Omental fat pad (tissue), 4 donors: ENCODE data around the gene FOXD1. TPM values are rescaled to one million over a fixed set of nuclear protein-coding genes. Genes with fewer than 3 reads are reported as not detected.
"Not testable (repeated sequence)": the region's sequence is repeated elsewhere in the genome, so short reads cannot be mapped to it uniquely, and the experiment has no call there.

Experiments
- ATAC-seq: fragments of 150-250 bp; one replicate; pipeline ENCODE4 v1.9.1; 2016; ENCODE audit warnings: mild to moderate bottlenecking, moderate library complexity; ENCODE audit not compliant: low FRiP score
- DNase-seq: peaks from one replicate; pipeline ENCODE4 v3.0.0-alpha.2; 2019; ENCODE audit warnings: low spot score
- CTCF ChIP-seq, 3 donors: fragments of 450-650 bp; IDR thresholded peaks; one replicate each; pipeline ENCODE4 v1.5.1; 2016 to 2017; ENCODE audit warnings: antibody characterized with exemption in 3 of 3, mild to moderate bottlenecking in 3 of 3, moderate library complexity in 2 of 3
- total RNA-seq, 4 donors: library from RNA; depleted of rRNA; stranded (reverse); fragments of >200 nt; gene quantifications; one replicate each; pipeline ENCODE4 v1.1.0, GENCODE V29; 2016

FOXD1 gene
- total RNA-seq, 4 donors from 2014 or later: 0.63 TPM; not detected in 3

GRCh38 chr5:73490088-73490487 lies 41.5 kb upstream of the FOXD1 start:
- ATAC-seq (no peak), DNase-seq (no peak)
- no peak for TF ChIP-seq CTCF (IDR thresholded peaks at IDR 0.05)

- no peak for ATAC-seq
- TF ChIP-seq CTCF (IDR thresholded peaks at IDR 0.05): no peak
Measured at GRCh38 chr5:73488806-73489205, 40.2 kb upstream of the FOXD1 start.

GRCh38 chr5:73487815-73488214 lies 39.2 kb upstream of the FOXD1 start:
- TF ChIP-seq CTCF (IDR thresholded peaks at IDR 0.05): no peak
- no peak for DNase-seq
- no peak for ATAC-seq

More at GRCh38 chr5:73488806-73489205, 40.2 kb upstream of the FOXD1 start:
- DNase-seq: no peak

GRCh38 chr5:73487257-73487656 lies 38.7 kb upstream of the FOXD1 start:
- not testable (repeated sequence) for DNase-seq, ATAC-seq

- DNase-seq (no peak), ATAC-seq (no peak)
- no peak for TF ChIP-seq CTCF (IDR thresholded peaks at IDR 0.05)
Measured at GRCh38 chr5:73486119-73486899, 37.7 kb upstream of the FOXD1 start.

- DNase-seq (no peak), ATAC-seq (no peak)
- TF ChIP-seq CTCF (IDR thresholded peaks at IDR 0.05): no peak
Measured at GRCh38 chr5:73485715-73486114, 37.1 kb upstream of the FOXD1 start.

GRCh38 chr5:73484511-73484910 lies 35.9 kb upstream of the FOXD1 start:
- ATAC-seq (no peak), DNase-seq (no peak)
- no peak for TF ChIP-seq CTCF (IDR thresholded peaks at IDR 0.05)
